ENCODE results near the gene SMC2. TPM values are rescaled to one million over a fixed set of nuclear protein-coding genes. Genes with fewer than 3 reads are reported as not detected.

SMC2 gene
- total and polyA plus RNA-seq, 12 donors = 1.1 to 17.7 (median 7.3) TPM

GRCh38 chr9:104177003-104177611, 83.0 kb downstream of the SMC2 start:
- Histone ChIP-seq H3K4me3 (no peak overlapping the region), H3K36me3 (replicated peaks in 1 of 2) (no peaks in the 10 kb centered on the region), H3K27ac (no peak overlapping the region), H3K4me1 (replicated peaks in 1 of 2) (no peaks in the 10 kb centered on the region), H3K27me3 (no peaks in the 10 kb centered on the region), H3K9me3 (replicated peaks in 1 of 3) (no peaks in the 10 kb centered on the region)
- DNase-seq = no peak
- WGBS, 4 donors = 60 to 66% (median 61%) methylated on average over 3 of the region's 3 CpGs
- intact Hi-C loops (cut with DNase I) = no loop called here
- TF ChIP-seq POLR2A (IDR thresholded peaks at IDR 0.05) (no peak), CTCF (IDR thresholded peaks at IDR 0.05) (peak in 2 of 6 experiments; percentile 15 to 53)

GRCh38 chr9:104177676-104178075, 83.6 kb downstream of the SMC2 start:
- H3K27ac ChIP-seq = no peak overlapping the region
- no peak for TF ChIP-seq CTCF (IDR thresholded peaks at IDR 0.05)
- TF ChIP-seq POLR2A (IDR thresholded peaks at IDR 0.05) = no peak
- H3K27me3 ChIP-seq = no peaks in the 10 kb centered on the region
- H3K4me3 ChIP-seq = no peak overlapping the region
- intact Hi-C loops (cut with DNase I) = no loop called here
- no peaks in the 10 kb centered on the region for H3K4me1 ChIP-seq (replicated peaks in 1 of 2)
- H3K9me3 ChIP-seq (replicated peaks in 1 of 3) = no peaks in the 10 kb centered on the region
- DNase-seq = no peak
- H3K36me3 ChIP-seq (replicated peaks in 1 of 2) = no peaks in the 10 kb centered on the region
